Esophagus (tissue), 2 donors: ENCODE measurements around the gene CEP162. TPM values are rescaled to one million over a fixed set of nuclear protein-coding genes. Genes with fewer than 3 reads are reported as not detected.
"Not testable (repeated sequence)": the region's sequence is repeated elsewhere in the genome, so short reads cannot be mapped to it uniquely, and the experiment has no call there.

Experiments
- H3K27ac ChIP-seq, 2 donors: one replicate each; pipeline ENCODE4 v1.5.1; 2013; ENCODE audit warnings: low read depth in 2 of 2, mild to moderate bottlenecking in 2 of 2, inconsistent platforms in 1 of 2, low read length in 1 of 2, moderate library complexity in 1 of 2
- H3K27me3 ChIP-seq, 2 donors: one replicate each; pipeline ENCODE4 v1.6.1; 2013; ENCODE audit warnings: low read length in 2 of 2, control low read depth in 1 of 2, mild to moderate bottlenecking in 1 of 2; ENCODE audit not compliant: insufficient read depth in 2 of 2, control insufficient read depth in 1 of 2
- H3K36me3 ChIP-seq, 2 donors: one replicate each; pipeline ENCODE4 v1.6.1; 2013; ENCODE audit warnings: low read length in 1 of 2; ENCODE audit not compliant: control insufficient read depth in 2 of 2, insufficient read depth in 2 of 2
- H3K4me1 ChIP-seq, 2 donors: one replicate each; pipeline ENCODE4 v1.6.1; 2013; ENCODE audit warnings: low read length in 1 of 2; ENCODE audit not compliant: control insufficient read depth in 2 of 2, insufficient read depth in 2 of 2
- H3K4me3 ChIP-seq, 2 donors: one replicate each; pipeline ENCODE4 v1.5.1; 2013; ENCODE audit warnings: low read length in 2 of 2, mild to moderate bottlenecking in 2 of 2, low read depth in 1 of 2, moderate library complexity in 1 of 2
- H3K9me3 ChIP-seq, 2 donors: one replicate each; pipeline ENCODE4 v1.6.1; 2013; ENCODE audit warnings: mild to moderate bottlenecking in 2 of 2, low read depth in 1 of 2, low read length in 1 of 2, moderate library complexity in 1 of 2; ENCODE audit not compliant: control insufficient read depth in 2 of 2, insufficient read depth in 1 of 2
- WGBS, 2 donors: extraction: QIAGEN DNeasy Blood & Tissue Kit; methylation state at CpG; one replicate each; pipeline ENCODE4 v1.1.7; 2013; 5-methylcytosine and 5-hydroxymethylcytosine counted together
- polyA plus RNA-seq, 2 donors: library from polyadenylated mRNA; stranded (reverse); fragments of 200-250 nt; gene quantifications; one replicate each; pipeline ENCODE4 v1.2.3, GENCODE V29; 2013
- donor health status: healthy with polysubstance abuse.
- donor health status: Bipolar disorder and iron deficiency.

CEP162 gene
- polyA plus RNA-seq, 2 donors, result 2.2 to 5.0 TPM

- H3K27ac ChIP-seq, result no peak overlapping the region
- peaks cover 0 to 3% of the 10 kb centered on the region in 2 donors for H3K4me1 ChIP-seq
- no peaks in the 10 kb centered on the region for H3K27me3 ChIP-seq
- WGBS, 2 donors, result 86% methylated on average over 5 of the region's 5 CpGs
- H3K36me3 ChIP-seq, result peaks cover 0 to 4% of the 10 kb centered on the region in 2 donors
- H3K9me3 ChIP-seq, result peaks cover 0 to 4% of the 10 kb centered on the region in 2 donors
- H3K4me3 ChIP-seq, result no peak overlapping the region
Measured at GRCh38 chr6:84137051-84137375, 90.4 kb downstream of the CEP162 start.

GRCh38 chr6:84136364-84137050 is 90.9 kb downstream of the CEP162 start:
- Histone ChIP-seq H3K36me3 (peaks cover 0 to 4% of the 10 kb centered on the region in 2 donors), H3K27ac (no peak overlapping the region), H3K4me3 (no peak overlapping the region), H3K4me1 (peaks cover 0 to 3% of the 10 kb centered on the region in 2 donors), H3K27me3 (no peaks in the 10 kb centered on the region), H3K9me3 (peaks cover 0 to 4% of the 10 kb centered on the region in 2 donors)
- WGBS, 2 donors, result 93% methylated on average over 4 of the region's 4 CpGs

GRCh38 chr6:84135291-84135690 is 92.2 kb downstream of the CEP162 start:
- Histone ChIP-seq H3K9me3 (peaks cover 0 to 4% of the 10 kb centered on the region in 2 donors), H3K4me3 (no peak overlapping the region), H3K27me3 (no peaks in the 10 kb centered on the region), H3K4me1 (peaks cover 0 to 3% of the 10 kb centered on the region in 2 donors), H3K36me3 (peaks cover 0 to 4% of the 10 kb centered on the region in 2 donors), H3K27ac (no peak overlapping the region)
- WGBS, 2 donors, result 87 to 88% methylated on average over 5 of the region's 5 CpGs

GRCh38 chr6:84133385-84133784 is 94.1 kb downstream of the CEP162 start:
- not testable (repeated sequence) for H3K9me3 ChIP-seq, H3K36me3 ChIP-seq, H3K27ac ChIP-seq, H3K4me1 ChIP-seq, H3K4me3 ChIP-seq, H3K27me3 ChIP-seq
- WGBS, 2 donors, result 92 to 96% methylated on average over 9 of the region's 9 CpGs

GRCh38 chr6:84129588-84129987 is 97.9 kb downstream of the CEP162 start:
- H3K9me3 ChIP-seq, H3K27me3 ChIP-seq, H3K27ac ChIP-seq, H3K4me3 ChIP-seq, H3K4me1 ChIP-seq, H3K36me3 ChIP-seq: not testable (repeated sequence)
- WGBS, 2 donors, result 76 to 91% methylated on average over 1 of the region's 1 CpG

GRCh38 chr6:84123186-84123585 is 104.3 kb downstream of the CEP162 start:
- no peaks in the 10 kb centered on the region for H3K36me3 ChIP-seq
- 92 to 98% methylated on average over 2 of the region's 2 CpGs for WGBS, 2 donors
- no peaks in the 10 kb centered on the region for H3K9me3 ChIP-seq
- H3K4me1 ChIP-seq, result no peaks in the 10 kb centered on the region
- no peak overlapping the region for H3K4me3 ChIP-seq
- no peaks in the 10 kb centered on the region for H3K27me3 ChIP-seq
- H3K27ac ChIP-seq, result no peak overlapping the region

- Histone ChIP-seq H3K27ac (no peak overlapping the region), H3K27me3 (no peaks in the 10 kb centered on the region), H3K9me3 (no peaks in the 10 kb centered on the region), H3K4me1 (no peaks in the 10 kb centered on the region), H3K4me3 (no peak overlapping the region), H3K36me3 (no peaks in the 10 kb centered on the region)
Measured at GRCh38 chr6:84119277-84119676, 108.2 kb downstream of the CEP162 start.

GRCh38 chr6:84118191-84118590 is 109.3 kb downstream of the CEP162 start:
- no peaks in the 10 kb centered on the region for H3K9me3 ChIP-seq
- H3K4me1 ChIP-seq, result no peaks in the 10 kb centered on the region
- no peaks in the 10 kb centered on the region for H3K36me3 ChIP-seq
- H3K4me3 ChIP-seq, result no peak overlapping the region
- 61 to 76% methylated on average over 5 of the region's 5 CpGs for WGBS, 2 donors
- no peak overlapping the region for H3K27ac ChIP-seq
- H3K27me3 ChIP-seq, result no peaks in the 10 kb centered on the region

- H3K27ac ChIP-seq, H3K9me3 ChIP-seq, H3K4me3 ChIP-seq, H3K4me1 ChIP-seq, H3K27me3 ChIP-seq, H3K36me3 ChIP-seq: not testable (repeated sequence)
- 74 to 75% methylated on average over 8 of the region's 8 CpGs for whole genome bisulfite sequencing, 2 donors
Measured at GRCh38 chr6:84114933-84115594, 112.4 kb downstream of the CEP162 start.

- not testable (repeated sequence) for H3K4me1 ChIP-seq, H3K4me3 ChIP-seq, H3K27ac ChIP-seq, H3K27me3 ChIP-seq, H3K36me3 ChIP-seq, H3K9me3 ChIP-seq
- WGBS, 2 donors, result 61 to 68% methylated on average over 1 of the region's 1 CpG
Measured at GRCh38 chr6:84111351-84111750, 116.1 kb downstream of the CEP162 start.
